ENCODE measurements around the gene DYRK3. TPM values are rescaled to one million over a fixed set of nuclear protein-coding genes. Genes with fewer than 3 reads are reported as not detected.

DYRK3 gene
- total and polyA plus RNA-seq, 2 experiments from 2014 or later: 8.4 to 21.2 TPM

- Histone ChIP-seq H3K9me3 (ENCODE audit: low read depth) (no peaks in the 10 kb centered on the region), H3K27ac (peak overlapping the region; percentile 98), H3K4me1 (ENCODE audit: low read depth) (peaks cover 42% of the 10 kb centered on the region), H3K27me3 (no peaks in the 10 kb centered on the region), H3K36me3 (no peaks in the 10 kb centered on the region), H3K4me3 (peak overlapping the region; percentile 91)
- DNase-seq (ENCODE audit: low read depth in 1 of 2, low spot score in 1 of 2): peak; percentile 74 to 88
- TF ChIP-seq CTCF (IDR thresholded peaks at IDR 0.05; ENCODE audit: low read depth, low read length): no peak
Measured at GRCh38 chr1:206685769-206686477, 50.6 kb downstream of the DYRK3 start.

DNA sequence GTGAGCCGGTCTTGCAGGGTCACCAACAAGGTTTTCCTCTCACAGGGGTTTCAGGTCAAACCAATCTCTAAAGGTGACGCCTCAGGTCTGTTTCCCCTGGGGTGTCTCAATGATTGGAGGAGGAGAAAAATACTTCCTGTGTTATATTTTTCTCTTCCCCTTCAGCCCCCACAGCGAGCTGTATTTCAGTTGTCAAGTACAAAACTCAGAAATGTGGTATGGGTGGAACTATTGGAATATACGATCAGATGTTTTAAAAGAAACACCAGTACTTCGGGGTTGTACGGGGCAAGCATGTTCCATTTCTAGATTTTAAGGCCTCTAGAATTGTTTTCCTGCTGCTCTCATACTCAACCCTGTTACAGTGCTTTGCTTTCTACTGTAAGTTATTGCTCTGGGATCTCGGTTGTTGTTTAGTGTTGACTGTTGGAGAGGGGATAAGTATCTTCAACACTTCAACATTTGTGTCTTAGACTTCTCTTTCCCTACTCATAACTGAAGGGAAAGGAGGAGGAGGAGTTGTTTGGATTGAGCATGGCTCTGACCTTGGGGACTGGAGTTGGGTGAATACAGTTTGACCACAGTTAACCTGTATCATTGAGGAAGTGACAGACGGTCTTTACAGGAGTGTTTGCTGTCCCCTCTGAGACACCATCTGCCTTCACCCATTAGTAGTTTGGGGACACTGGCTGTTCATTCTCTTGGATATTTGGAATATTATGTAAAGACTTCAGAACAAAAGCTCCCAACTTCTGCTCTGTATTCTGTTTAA, 51.3 kb downstream of the DYRK3 start:
- Histone ChIP-seq H3K4me1 (ENCODE audit: low read depth) (peaks cover 49% of the 10 kb centered on the region), H3K27ac (peak overlapping the region; percentile 98), H3K4me3 (peak overlapping the region; percentile 91), H3K36me3 (no peaks in the 10 kb centered on the region), H3K27me3 (no peaks in the 10 kb centered on the region), H3K9me3 (ENCODE audit: low read depth) (no peaks in the 10 kb centered on the region)
- no peak for TF ChIP-seq CTCF (IDR thresholded peaks at IDR 0.05; ENCODE audit: low read depth, low read length)
- no peak for DNase-seq (ENCODE audit: low read depth in 1 of 2, low spot score in 1 of 2)

DNA sequence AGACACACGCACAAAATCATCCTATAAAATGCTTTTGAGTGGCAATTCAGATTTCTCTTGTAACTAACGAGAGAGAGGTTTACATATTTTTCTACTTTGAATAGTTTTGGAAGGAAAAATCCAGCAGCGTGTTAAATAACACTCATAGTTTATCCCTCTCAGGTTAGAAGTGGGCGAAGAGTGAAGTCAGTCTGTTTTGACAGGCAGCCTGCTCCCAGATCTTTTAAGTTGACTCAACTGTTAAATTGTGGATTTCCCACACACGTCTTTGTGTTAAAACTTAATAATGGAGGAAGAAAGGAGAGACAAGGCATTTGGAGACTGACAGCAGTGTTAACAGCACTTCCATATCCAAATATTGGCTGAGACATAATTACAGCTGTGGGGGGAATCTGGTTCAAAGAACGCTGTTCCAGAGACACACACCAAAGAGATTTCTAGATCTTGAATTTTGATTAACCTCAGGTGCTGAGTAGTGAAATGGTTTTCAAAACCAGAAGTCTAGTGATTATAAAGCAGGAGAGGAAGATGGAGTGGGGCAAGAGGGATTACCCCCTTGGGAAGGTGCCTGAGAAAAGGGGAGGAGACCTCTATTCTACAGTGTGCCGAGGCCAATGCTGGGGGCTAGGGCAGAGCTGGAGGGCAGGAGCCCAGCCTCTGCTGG, 52.0 kb downstream of the DYRK3 start:
- Histone ChIP-seq H3K4me3 (peak overlapping the region; percentile 91), H3K9me3 (ENCODE audit: low read depth) (no peaks in the 10 kb centered on the region), H3K36me3 (no peaks in the 10 kb centered on the region), H3K4me1 (ENCODE audit: low read depth) (peaks cover 56% of the 10 kb centered on the region), H3K27ac (peak overlapping the region; percentile 98), H3K27me3 (no peaks in the 10 kb centered on the region)
- no peak for TF ChIP-seq CTCF (IDR thresholded peaks at IDR 0.05; ENCODE audit: low read depth, low read length)
- no peak for DNase-seq (ENCODE audit: low read depth in 1 of 2, low spot score in 1 of 2)

DNA sequence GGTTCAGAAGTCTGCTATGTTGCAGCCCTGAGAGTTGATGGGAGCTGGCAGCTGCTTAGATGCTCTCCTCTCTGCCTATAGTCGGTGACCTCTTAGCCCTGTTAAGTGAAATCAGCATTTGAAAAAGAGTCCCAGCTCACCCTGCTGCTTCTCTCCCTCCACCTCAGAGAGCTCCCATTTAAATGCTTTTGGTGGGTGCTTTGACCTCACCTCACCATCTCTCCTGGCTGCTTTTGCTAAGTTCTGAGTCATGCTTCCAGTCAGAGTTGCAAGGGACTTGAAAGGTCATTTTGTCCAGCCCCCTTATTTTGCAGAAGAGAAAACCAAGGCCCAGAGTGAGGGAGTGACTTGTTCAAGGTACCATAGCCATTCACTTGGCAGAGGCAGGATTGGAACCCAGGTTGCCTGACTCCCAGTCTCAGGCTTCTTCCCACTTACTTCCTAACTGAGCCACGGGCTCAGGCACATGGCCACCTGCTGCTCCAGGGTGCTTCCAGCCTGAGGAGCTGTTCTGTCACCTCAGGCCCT, 52.6 kb downstream of the DYRK3 start:
- Histone ChIP-seq H3K9me3 (ENCODE audit: low read depth) (no peaks in the 10 kb centered on the region), H3K27ac (peak overlapping the region; percentile 98), H3K4me1 (ENCODE audit: low read depth) (peaks cover 62% of the 10 kb centered on the region), H3K4me3 (peak overlapping the region; percentile 91), H3K36me3 (no peaks in the 10 kb centered on the region), H3K27me3 (no peaks in the 10 kb centered on the region)
- DNase-seq (ENCODE audit: low read depth in 1 of 2, low spot score in 1 of 2): no peak
- TF ChIP-seq CTCF (IDR thresholded peaks at IDR 0.05; ENCODE audit: low read depth, low read length): no peak

- Histone ChIP-seq H3K4me3 (no peak overlapping the region), H3K36me3 (no peaks in the 10 kb centered on the region), H3K9me3 (ENCODE audit: low read depth) (no peaks in the 10 kb centered on the region), H3K27ac (peak overlapping the region; percentile 98), H3K4me1 (ENCODE audit: low read depth) (peaks cover 88% of the 10 kb centered on the region), H3K27me3 (no peaks in the 10 kb centered on the region)
- no peak for TF ChIP-seq CTCF (IDR thresholded peaks at IDR 0.05; ENCODE audit: low read depth, low read length)
- no peak for DNase-seq (ENCODE audit: low read depth in 1 of 2, low spot score in 1 of 2)
Measured at GRCh38 chr1:206690516-206690915, 55.2 kb downstream of the DYRK3 start.

Data from cardiac muscle cell (in vitro differentiated cells and primary cell).